Stimulated activated naive CD8-positive, alpha-beta T cell treated with anti-CD3 and anti-CD28 coated beads, Interleukin-15, Interleukin-2, amounts not matched to agents 100 U/mL and 50 U/mL, for 24 hours (primary cell): Measurements from ENCODE around the gene MBTPS1.

Source experiments
- ATAC-seq: fragments of 150-1000 bp; cut with Tn5 transposase; one replicate; pipeline ENCODE4 v1.10.0; 2021
- DNase-seq: peaks from one replicate; pipeline ENCODE4 v3.0.0; 2021

The MBTPS1 gene

DNA sequence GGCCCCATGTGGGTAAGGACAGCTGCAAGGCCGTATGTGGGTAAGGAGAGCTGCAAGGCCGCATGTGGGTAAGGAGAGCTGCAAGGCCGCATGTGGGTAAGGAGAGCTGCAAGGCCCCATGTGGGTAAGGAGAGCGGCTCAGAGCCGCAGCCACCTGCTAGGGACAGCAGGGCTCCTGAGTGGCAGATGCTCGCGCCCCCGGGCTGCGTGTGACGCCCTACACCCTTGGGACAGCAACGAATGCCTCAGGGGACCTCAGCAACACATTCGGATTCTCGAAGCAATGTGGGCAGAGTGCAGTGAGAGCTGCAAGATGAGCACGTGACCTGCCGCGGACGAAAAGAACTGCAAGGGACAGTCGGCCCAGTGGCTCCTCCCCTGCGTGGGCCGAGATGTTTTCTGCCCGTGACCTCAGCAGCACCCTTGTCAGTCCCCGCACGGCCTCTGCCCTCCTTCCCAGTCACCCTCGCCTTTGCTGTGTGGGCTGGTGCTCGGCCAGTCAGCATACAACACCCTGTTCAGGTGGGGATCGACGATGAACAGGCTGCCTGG is 64.6 kb downstream of the MBTPS1 start:
- DNase-seq (no peak), ATAC-seq (no peak)

DNA sequence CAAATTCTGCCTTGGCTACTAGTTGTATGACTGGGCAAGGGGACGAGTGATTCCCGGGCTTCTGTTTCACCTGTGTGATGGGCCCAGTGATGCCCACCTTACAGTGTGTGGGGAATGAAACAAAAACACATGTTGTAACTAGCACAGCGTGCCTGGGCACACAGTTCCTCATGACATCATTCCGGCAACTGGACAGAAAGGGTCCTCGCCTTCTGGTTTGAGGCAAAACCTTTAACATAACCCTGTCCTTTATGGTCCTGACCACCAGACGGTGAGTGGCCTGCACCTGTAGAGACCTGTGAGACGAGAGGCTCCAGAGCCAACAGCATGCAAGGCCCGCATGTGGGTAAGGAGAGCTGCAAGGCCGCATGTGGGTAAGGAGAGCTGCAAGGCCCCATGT is 66.4 kb downstream of the MBTPS1 start:
- ATAC-seq (no peak), DNase-seq (no peak)

DNA sequence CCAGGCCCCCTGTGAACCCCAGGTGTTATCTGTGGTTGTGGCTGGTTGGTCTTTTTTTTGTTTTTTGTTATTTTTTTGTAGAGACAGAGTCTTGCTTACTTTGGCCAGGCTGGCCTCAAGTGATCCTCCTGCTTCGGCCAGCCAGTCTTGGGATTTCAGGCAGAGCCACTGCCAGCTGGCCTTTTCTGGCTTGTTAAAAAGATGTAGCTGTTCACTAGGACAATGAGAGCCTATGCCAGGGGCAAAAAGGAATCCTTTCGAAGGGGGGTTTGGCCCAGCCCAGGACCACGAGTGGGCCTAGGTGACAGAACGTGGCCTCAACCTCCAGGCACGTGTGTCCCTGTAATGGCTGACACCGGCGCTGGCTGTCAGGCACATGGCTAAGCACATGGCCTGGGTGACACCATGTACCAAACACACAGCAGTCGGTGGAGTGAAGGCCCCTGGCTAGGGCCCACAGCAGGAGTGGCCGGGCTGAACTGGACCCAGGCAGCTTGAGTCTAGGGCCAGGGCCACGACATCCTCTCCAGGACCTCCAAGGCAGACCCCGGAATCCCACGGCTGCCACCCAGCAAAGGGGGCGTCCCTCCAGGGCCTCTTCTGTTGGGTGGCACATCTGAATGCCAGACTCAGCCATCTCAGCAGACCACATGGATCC is 67.2 kb downstream of the MBTPS1 start:
- DNase-seq (no peak), ATAC-seq (peak; percentile 21)

DNA sequence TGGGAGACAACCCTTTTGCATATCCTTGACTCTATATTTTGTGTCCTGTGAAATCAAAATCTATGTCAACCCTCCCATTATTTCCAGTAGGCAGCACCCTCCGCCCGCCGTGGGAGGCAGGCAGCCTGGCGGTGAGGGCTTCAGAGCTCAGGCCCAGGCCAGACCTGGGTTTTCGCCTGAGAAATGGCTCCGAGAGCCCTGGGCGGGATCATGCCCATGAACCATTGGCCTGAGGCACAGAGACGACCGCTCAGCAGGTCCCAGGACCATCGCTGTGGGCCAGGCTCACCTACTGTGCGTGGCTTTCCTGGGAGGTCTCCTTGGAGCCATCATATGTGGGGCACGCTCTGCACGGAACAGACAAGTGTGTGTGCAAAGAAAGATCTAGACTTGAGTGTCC is 67.9 kb downstream of the MBTPS1 start:
- ATAC-seq (no peak), DNase-seq (no peak)

DNA sequence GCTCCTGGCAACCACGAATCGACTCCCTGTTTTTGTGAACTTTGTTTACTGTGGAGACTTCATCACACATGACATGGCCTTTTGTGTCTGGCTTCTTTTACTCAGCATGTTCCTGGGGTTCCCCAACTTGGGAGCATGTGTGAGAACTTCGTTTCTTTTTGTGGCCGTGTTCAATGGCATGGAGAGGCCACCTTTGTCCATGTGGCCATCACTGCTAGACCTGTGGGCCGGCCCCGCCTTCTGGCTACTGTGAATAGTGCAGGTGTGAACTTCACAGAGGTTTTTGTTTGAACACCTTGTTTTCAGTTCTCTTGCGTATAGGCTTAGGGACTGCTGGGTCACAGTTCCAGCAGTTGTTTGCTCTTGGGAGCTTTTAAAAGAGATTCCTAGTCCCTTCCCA is 68.5 kb downstream of the MBTPS1 start:
- ATAC-seq (no peak), DNase-seq (no peak)

GRCh38 chr16:84047626-84048025 is 69.1 kb downstream of the MBTPS1 start:
- no peak for ATAC-seq
- no peak for DNase-seq

DNA sequence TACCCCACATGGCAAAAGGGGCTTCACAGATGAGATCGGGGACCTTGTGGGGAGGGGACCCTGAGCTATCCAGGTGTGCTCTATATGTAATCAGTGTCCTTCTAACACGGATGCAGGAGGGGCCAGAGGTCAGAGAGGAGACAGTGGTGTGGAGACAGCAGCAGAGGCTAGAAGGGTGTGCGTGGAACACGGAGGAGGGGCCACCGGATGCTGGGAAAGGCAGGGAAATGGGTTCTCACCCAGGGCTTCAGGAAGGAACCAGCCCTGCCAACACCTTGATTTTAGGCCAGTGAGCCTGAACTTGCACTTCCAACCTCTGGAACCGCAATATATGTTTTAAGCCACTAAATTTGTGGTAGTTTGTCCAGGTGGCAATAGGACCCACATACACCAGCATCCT is 69.5 kb downstream of the MBTPS1 start:
- ATAC-seq (no peak), DNase-seq (no peak)

- no peak for ATAC-seq
- no peak for DNase-seq
Observed at GRCh38 chr16:84045818-84046470, 70.8 kb downstream of the MBTPS1 start.

- ATAC-seq (no peak), DNase-seq (no peak)
Observed at GRCh38 chr16:84045001-84045817, 71.5 kb downstream of the MBTPS1 start.

DNA sequence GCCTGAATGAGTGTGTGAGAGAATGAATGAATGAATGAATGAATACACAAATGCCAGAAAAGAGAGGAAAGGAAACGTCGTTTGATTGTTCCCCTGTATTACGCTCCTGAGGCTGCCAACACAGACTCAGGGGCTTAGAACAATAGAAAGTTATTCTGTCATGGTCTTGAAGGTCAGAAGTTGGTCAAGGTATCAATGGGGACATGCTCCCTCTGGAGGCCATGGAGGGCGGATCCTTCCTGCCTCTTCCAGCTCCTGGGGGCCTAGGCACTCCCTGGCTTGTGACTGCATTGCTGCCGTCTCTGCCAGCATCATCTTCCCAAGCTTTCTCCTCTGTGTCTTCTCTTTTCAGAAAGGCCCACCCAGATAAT is 72.6 kb downstream of the MBTPS1 start:
- peak; percentile 26 for ATAC-seq
- DNase-seq, result no peak

DNA sequence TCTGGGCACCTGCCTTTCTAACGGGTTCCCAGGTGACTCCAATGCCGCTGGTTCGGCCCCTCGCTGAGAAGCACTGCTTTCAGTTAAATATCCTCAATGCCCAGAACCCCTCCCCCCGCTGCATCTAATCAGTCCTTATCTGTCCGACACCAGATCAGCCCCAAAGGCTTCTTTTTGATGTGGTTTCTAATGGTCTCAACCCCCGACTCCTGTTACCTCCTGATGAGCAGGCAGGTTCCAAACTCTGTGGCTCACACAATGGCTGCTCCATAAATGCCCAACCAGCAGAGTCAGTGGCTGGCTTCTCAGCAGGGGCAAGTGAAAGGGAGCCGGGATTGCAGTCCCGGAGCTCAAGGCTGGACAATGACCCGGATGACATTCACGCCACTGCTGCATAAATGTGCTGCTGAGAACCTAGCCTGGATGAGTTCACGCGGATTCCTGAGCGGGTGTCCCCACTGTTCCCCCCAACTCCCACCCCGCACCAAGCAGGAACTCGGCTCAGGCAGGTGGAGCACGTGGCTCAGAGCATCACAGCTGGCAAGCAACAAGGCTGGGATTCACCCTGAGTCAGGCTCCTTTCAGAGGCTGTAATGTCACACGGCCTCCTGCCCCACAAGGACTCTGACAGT is 73.1 kb downstream of the MBTPS1 start:
- ATAC-seq, result peak; percentile 62
- no peak for DNase-seq

GRCh38 chr16:84042879-84043485 is 73.8 kb downstream of the MBTPS1 start:
- no peak for ATAC-seq
- no peak for DNase-seq

- DNase-seq, result no peak
- ATAC-seq, result no peak
Observed at GRCh38 chr16:84042308-84042878, 74.3 kb downstream of the MBTPS1 start, which contains the start of gene SLC38A8. TSS of gene SLC38A8 (minus strand) at chr16:84042795. CDS start at chr16:84042157, 638 bp downstream.

- DNase-seq, result no peak
- ATAC-seq, result no peak
Observed at GRCh38 chr16:84041881-84042280, 74.9 kb downstream of the MBTPS1 start.

DNA sequence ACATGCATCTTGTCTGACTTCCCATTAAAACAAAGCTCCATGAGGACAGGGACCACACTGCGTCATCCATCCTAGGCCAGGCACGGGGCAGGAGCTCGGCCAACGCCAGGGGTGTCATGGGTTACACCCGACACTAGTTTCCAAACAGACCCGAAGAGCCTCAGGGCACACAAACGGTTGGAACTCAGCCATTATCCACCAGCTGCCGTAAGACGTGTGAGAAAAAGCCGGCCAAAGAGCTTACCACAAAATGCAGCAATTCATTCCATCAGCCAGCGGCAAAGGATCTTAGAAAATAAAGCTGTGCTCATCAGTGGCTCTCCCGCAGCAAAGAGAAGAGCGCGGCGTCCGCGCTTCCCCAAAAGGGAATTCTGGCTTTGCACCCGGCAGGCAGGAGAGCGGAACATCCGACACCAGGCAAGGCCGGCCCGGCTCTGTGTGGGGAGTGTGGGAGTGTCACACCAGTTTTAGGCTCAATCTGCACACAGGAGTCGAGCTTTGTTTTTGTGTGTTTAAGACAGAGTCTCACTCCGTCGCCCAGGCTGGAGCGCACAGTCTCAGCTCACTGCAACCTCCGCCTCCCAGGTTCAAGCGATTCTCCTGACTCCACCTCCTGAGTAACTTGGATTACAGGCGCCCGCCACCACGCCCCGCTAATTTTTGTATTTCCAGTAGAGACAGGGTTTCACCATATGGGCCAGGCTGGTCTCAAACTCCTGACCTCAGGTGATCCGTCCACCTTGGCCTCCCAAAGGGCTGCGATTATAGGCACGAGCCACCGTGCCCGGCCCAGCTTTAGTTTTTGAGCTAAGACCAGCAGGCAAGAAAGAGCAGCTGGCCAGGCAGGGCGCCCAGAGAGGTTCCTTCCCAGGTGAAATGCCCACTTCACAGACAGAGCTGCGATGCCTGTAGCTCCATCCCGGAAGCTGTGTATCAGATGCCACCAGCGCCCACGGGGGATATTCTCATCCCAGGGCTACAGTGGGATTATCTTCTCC is 75.6 kb downstream of the MBTPS1 start:
- ATAC-seq, result no peak
- DNase-seq, result no peak

DNA sequence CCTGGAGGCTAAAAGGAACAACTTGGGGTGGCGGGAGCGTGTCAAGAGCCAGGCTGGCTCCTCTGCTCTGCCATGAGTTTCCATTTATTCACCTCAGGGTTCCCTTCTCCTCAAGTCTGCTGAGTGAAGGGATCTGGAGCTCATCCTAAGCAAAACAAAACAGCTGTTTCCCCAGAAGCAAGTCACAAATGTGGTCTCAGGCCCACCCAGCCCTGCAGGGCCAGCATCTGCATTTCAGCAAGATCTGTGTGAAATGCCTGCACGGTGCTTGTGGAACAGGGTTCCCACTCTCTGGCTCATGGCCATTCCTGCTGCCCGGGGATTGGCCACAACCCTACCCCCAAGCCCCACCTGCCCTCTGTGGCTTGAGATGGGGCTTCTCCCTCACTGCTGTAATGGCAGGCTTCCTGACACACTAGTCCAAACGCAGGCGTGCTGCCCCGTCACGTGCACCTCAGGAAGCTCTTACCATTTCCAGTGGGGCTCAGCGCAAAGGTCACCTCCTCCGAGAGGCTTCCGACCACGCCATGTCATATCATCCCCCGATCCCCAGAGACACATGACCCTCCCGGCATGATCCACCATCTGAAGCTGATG is 76.4 kb downstream of the MBTPS1 start:
- DNase-seq (no peak), ATAC-seq (no peak)

DNA sequence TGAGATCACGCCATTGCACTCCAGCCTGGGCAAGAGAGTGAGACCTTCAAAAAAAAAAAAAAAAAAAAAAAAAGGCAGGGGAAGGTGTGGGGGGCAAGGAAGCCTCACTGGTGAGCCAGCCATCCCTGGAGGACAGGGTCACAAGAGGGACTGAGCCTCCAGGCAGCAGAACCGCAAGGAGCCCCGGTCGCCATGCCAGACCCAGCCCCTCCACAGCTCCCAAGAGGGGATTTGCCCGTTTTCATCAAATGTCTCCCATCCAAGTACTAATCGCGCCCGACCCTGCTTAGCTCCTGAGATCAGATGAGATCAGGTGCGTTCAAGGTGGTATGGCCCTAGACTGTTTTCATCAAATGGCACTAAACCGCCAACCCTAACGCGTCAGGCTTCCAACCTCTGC is 77.0 kb downstream of the MBTPS1 start:
- DNase-seq (no peak), ATAC-seq (no peak)

DNA sequence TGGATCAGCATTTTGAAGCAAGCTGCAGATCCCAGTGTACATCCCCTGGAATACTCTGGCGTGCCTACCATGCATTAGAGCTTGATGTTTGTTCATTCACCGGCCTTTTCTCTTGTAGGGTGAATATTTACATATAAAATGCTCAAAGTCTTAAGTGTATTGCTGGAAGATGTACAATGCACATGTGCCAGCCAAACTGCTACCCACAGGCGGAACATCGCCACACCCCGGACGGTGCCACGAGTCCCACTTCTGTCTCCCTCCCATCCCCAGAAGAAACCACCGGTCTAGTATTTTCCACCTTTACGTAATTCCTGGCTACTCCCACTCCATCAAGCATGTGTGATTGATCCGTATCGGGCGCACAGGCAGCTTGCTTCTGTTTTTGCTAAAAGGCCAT is 78.3 kb downstream of the MBTPS1 start:
- ATAC-seq, result no peak
- no peak for DNase-seq

DNA sequence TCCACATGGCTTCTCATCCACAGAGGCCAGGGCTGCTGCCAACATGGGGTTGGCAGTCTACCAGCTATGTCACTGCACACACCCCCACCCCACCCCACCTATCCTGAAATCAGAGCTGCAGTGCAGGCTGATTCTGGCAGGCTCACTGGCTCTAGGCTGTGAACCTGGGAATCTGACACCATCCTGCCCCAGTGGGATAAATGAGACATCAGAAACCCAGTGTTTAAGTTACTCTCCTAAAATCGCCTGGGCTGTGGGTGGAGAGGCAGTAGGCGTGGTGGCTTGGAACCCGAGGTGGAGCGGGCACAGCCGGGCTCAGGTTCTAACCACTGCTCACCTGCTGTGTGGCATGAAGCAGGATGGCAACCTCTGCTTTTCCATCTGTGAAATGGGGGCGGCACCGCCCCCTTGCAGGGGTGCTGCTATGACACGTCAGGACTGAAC is 79.7 kb downstream of the MBTPS1 start:
- no peak for ATAC-seq
- DNase-seq, result no peak

- DNase-seq, result no peak
- ATAC-seq, result no peak
Observed at GRCh38 chr16:84036131-84036530, 80.6 kb downstream of the MBTPS1 start.
